Measurements from ENCODE around the gene ZNF80. TPM values are rescaled to one million over a fixed set of nuclear protein-coding genes. Genes with fewer than 3 reads are reported as not detected.
"Not testable (repeated sequence)": the region's sequence is repeated elsewhere in the genome, so short reads cannot be mapped to it uniquely, and the experiment has no call there.

The ZNF80 gene
- total RNA-seq, 4 donors from 2014 or later, result not detected

- Histone ChIP-seq H3K4me3 (no peak overlapping the region), H3K27me3 (no peaks in the 10 kb centered on the region), H3K9me3 (no peaks in the 10 kb centered on the region), H3K36me3 (no peaks in the 10 kb centered on the region), H3K4me1 (no peaks in the 10 kb centered on the region), H3K27ac (no peak overlapping the region)
- 57% methylated on average over 1 of the region's 1 CpG for WGBS
- no peak for TF ChIP-seq POLR2A (IDR thresholded peaks at IDR 0.05)
- no peak for TF ChIP-seq CTCF (IDR thresholded peaks at IDR 0.05)
- TF ChIP-seq POLR2AphosphoS5 (IDR thresholded peaks at IDR 0.05), result no peak
- TF ChIP-seq EP300 (IDR thresholded peaks at IDR 0.05), result no peak
- no peak for DNase-seq (ENCODE audit: low spot score in 2 of 2)
Measured at GRCh38 chr3:114252954-114253353, 15.6 kb upstream of the ZNF80 start.

- Histone ChIP-seq H3K27me3 (no peaks in the 10 kb centered on the region), H3K4me3 (no peak overlapping the region), H3K27ac (no peak overlapping the region), H3K4me1 (no peaks in the 10 kb centered on the region), H3K36me3 (no peaks in the 10 kb centered on the region), H3K9me3 (peaks cover 3% of the 10 kb centered on the region)
- TF ChIP-seq POLR2AphosphoS5 (IDR thresholded peaks at IDR 0.05) (no peak), CTCF (IDR thresholded peaks at IDR 0.05) (no peak), POLR2A (IDR thresholded peaks at IDR 0.05) (no peak), EP300 (IDR thresholded peaks at IDR 0.05) (no peak)
- no peak for DNase-seq (ENCODE audit: low spot score in 2 of 2)
Measured at GRCh38 chr3:114242947-114243346, 5.6 kb upstream of the ZNF80 start.

GRCh38 chr3:114241262-114241661 lies 3.9 kb upstream of the ZNF80 start:
- Histone ChIP-seq H3K27me3 (no peaks in the 10 kb centered on the region), H3K9me3 (peaks cover 3% of the 10 kb centered on the region), H3K4me1 (no peaks in the 10 kb centered on the region), H3K4me3 (no peak overlapping the region), H3K27ac (no peak overlapping the region), H3K36me3 (no peaks in the 10 kb centered on the region)
- WGBS, result 52% methylated on average over 2 of the region's 2 CpGs
- DNase-seq (ENCODE audit: low spot score in 2 of 2), result no peak
- TF ChIP-seq POLR2AphosphoS5 (IDR thresholded peaks at IDR 0.05) (no peak), EP300 (IDR thresholded peaks at IDR 0.05) (no peak), CTCF (IDR thresholded peaks at IDR 0.05) (no peak), POLR2A (IDR thresholded peaks at IDR 0.05) (no peak)

- not testable (repeated sequence) for H3K36me3 ChIP-seq; H3K27me3 ChIP-seq; H3K27ac ChIP-seq; H3K4me1 ChIP-seq; H3K9me3 ChIP-seq; DNase-seq (ENCODE audit: low spot score in 2 of 2); H3K4me3 ChIP-seq
- no CpG with 5 or more reads among the region's 34 CpGs for WGBS
Measured at GRCh38 chr3:114238146-114238785, 888 bp upstream of the ZNF80 start.

GRCh38 chr3:114235431-114235830 lies 1.9 kb downstream of the ZNF80 start:
- TF ChIP-seq POLR2AphosphoS5 (IDR thresholded peaks at IDR 0.05) (no peak), EP300 (IDR thresholded peaks at IDR 0.05) (no peak), CTCF (IDR thresholded peaks at IDR 0.05) (no peak), POLR2A (IDR thresholded peaks at IDR 0.05) (no peak)
- no peaks in the 10 kb centered on the region for H3K9me3 ChIP-seq
- H3K4me1 ChIP-seq, result no peaks in the 10 kb centered on the region
- H3K27ac ChIP-seq, result no peak overlapping the region
- DNase-seq (ENCODE audit: low spot score in 2 of 2), result no peak
- H3K4me3 ChIP-seq, result no peak overlapping the region
- no peaks in the 10 kb centered on the region for H3K27me3 ChIP-seq
- WGBS, result 73% methylated on average over 3 of the region's 3 CpGs
- no peaks in the 10 kb centered on the region for H3K36me3 ChIP-seq

- no peak for DNase-seq (ENCODE audit: low spot score in 2 of 2)
- Histone ChIP-seq H3K9me3 (no peaks in the 10 kb centered on the region), H3K27ac (no peak overlapping the region), H3K27me3 (no peaks in the 10 kb centered on the region), H3K36me3 (no peaks in the 10 kb centered on the region), H3K4me3 (no peak overlapping the region), H3K4me1 (no peaks in the 10 kb centered on the region)
- WGBS, result 80% methylated on average over 3 of the region's 3 CpGs
- TF ChIP-seq CTCF (IDR thresholded peaks at IDR 0.05), result no peak
- no peak for TF ChIP-seq EP300 (IDR thresholded peaks at IDR 0.05)
- TF ChIP-seq POLR2A (IDR thresholded peaks at IDR 0.05), result no peak
- no peak for TF ChIP-seq POLR2AphosphoS5 (IDR thresholded peaks at IDR 0.05)
Measured at GRCh38 chr3:114234745-114235144, 2.6 kb downstream of the ZNF80 start.

All from suprapubic skin (tissue), 4 donors.